PFSK-1 (cell line): ENCODE data around the gene RASA2.

ENCODE experiments used
- FOXP2 ChIP-seq: optimal IDR thresholded peaks from 2 replicates; pipeline ENCODE3; 2011; ENCODE audit warnings: borderline replicate concordance, control low read depth, inconsistent platforms; ENCODE audit not compliant: insufficient read depth; ENCODE audit errors: extremely low read length, extremely low read depth
- POLR2AphosphoS5 ChIP-seq: IDR thresholded peaks from 2 replicates; pipeline ENCODE4 v1.6.1; 2012; ENCODE audit warnings: low read depth, mild to moderate bottlenecking, control low read depth, low read length, moderate library complexity
- REST ChIP-seq, 2 experiments: IDR thresholded peaks; 2 replicates each; pipeline versions ENCODE4 v1.6.1 to v1.8.0; 2011 to 2012; ENCODE audit warnings: low read depth in 2 of 2, low read length in 2 of 2, control low read depth in 1 of 2, inconsistent platforms in 1 of 2, mild to moderate bottlenecking in 1 of 2, moderate library complexity in 1 of 2; ENCODE audit not compliant: insufficient read depth in 1 of 2
- SIN3A ChIP-seq: IDR thresholded peaks from 2 replicates; pipeline ENCODE4 v1.6.1; 2012; ENCODE audit warnings: mild to moderate bottlenecking, low read length, moderate library complexity, borderline replicate concordance; ENCODE audit not compliant: insufficient read depth
- TAF1 ChIP-seq: IDR thresholded peaks from 2 replicates; pipeline ENCODE4 v1.6.1; 2012; ENCODE audit warnings: low read length, control low read depth, borderline replicate concordance; ENCODE audit not compliant: insufficient read depth

The RASA2 gene

GRCh38 chr3:141523615-141524375, 37.0 kb downstream of the RASA2 start:
- no peak for TF ChIP-seq FOXP2
- no peak for TF ChIP-seq REST (IDR thresholded peaks at IDR 0.05; ENCODE audit: insufficient read depth in 1 of 2, low read depth in 2 of 2, low read length in 2 of 2)
- TF ChIP-seq SIN3A: no peak
- TF ChIP-seq TAF1: no peak
- TF ChIP-seq POLR2AphosphoS5: no peak

- TF ChIP-seq REST (IDR thresholded peaks at IDR 0.05; ENCODE audit: insufficient read depth in 1 of 2, low read depth in 2 of 2, low read length in 2 of 2) (no peak), TAF1 (no peak), SIN3A (no peak), POLR2AphosphoS5 (no peak), FOXP2 (no peak)
Observed at GRCh38 chr3:141524988-141525387, 38.2 kb downstream of the RASA2 start.

DNA sequence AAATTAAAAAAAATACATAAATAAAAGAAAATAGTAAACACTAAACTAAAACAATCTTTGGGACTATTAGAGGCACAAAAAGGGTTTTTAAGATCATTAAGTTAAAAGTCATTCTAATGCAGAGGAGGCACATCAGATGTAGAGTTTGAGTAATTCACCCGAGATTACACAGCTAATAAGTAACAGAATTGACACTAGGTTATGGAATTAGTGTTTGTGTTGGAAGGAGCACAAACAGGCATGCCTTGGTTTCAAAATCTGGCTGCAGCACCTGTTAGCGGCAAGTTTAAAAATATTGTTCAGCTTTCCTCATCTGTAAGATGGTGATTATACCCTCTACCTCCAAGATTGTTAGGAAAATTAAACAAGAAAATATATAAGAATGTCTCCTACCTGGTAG, 39.0 kb downstream of the RASA2 start:
- no peak for TF ChIP-seq REST (IDR thresholded peaks at IDR 0.05; ENCODE audit: insufficient read depth in 1 of 2, low read depth in 2 of 2, low read length in 2 of 2)
- TF ChIP-seq SIN3A: no peak
- TF ChIP-seq TAF1: no peak
- TF ChIP-seq FOXP2: no peak
- TF ChIP-seq POLR2AphosphoS5: no peak

DNA sequence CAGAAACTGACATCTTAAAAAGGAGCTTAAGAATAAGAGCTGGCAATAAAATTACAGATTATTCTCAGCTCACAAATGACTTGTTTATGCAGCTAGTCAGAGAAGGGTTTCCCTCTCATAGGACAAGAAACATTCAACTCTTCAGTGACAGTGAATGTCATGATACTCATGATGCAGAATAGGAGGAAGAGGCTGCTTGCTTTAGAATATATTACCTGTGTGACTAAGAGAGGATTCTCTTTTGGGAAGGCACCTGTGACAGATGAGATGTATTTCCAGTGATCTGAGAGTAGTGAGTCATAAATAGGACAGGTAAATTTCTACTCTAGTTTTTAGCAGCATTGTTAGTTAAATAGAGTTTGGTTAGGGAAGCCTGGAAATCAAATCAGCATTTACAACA, 39.9 kb downstream of the RASA2 start:
- no peak for TF ChIP-seq SIN3A
- no peak for TF ChIP-seq TAF1
- TF ChIP-seq FOXP2: no peak
- no peak for TF ChIP-seq REST (IDR thresholded peaks at IDR 0.05; ENCODE audit: insufficient read depth in 1 of 2, low read depth in 2 of 2, low read length in 2 of 2)
- TF ChIP-seq POLR2AphosphoS5: no peak

DNA sequence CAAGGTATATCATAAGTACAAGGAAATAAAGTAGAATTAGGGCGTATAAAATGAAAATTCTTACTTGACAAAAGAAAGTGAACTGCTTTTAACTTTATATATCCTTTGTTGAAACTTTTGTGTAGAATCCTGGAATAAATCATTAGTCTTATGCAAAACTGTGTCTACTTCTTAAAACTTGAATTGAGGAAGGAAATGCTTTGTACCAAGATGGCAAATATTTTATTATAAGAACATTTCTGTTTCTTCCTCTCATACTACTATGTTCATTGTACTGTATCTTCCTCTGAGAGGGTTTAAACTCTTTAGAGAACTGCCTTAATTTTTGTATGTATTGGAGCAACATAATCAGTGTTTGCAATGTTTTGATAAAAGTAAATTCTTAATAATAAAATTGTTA, 42.0 kb downstream of the RASA2 start:
- TF ChIP-seq TAF1: no peak
- no peak for TF ChIP-seq FOXP2
- no peak for TF ChIP-seq SIN3A
- TF ChIP-seq REST (IDR thresholded peaks at IDR 0.05; ENCODE audit: insufficient read depth in 1 of 2, low read depth in 2 of 2, low read length in 2 of 2): no peak
- TF ChIP-seq POLR2AphosphoS5: no peak
